ENCODE data around the gene JUND. TPM values are rescaled to one million over a fixed set of nuclear protein-coding genes. Genes with fewer than 3 reads are reported as not detected.
A peak's percentile ranks its signal among the peaks of the same experiment; 100 is the strongest.

The JUND gene
- total and polyA plus RNA-seq, 8 donors, result 86.8 to 181 (median 123) TPM

DNA sequence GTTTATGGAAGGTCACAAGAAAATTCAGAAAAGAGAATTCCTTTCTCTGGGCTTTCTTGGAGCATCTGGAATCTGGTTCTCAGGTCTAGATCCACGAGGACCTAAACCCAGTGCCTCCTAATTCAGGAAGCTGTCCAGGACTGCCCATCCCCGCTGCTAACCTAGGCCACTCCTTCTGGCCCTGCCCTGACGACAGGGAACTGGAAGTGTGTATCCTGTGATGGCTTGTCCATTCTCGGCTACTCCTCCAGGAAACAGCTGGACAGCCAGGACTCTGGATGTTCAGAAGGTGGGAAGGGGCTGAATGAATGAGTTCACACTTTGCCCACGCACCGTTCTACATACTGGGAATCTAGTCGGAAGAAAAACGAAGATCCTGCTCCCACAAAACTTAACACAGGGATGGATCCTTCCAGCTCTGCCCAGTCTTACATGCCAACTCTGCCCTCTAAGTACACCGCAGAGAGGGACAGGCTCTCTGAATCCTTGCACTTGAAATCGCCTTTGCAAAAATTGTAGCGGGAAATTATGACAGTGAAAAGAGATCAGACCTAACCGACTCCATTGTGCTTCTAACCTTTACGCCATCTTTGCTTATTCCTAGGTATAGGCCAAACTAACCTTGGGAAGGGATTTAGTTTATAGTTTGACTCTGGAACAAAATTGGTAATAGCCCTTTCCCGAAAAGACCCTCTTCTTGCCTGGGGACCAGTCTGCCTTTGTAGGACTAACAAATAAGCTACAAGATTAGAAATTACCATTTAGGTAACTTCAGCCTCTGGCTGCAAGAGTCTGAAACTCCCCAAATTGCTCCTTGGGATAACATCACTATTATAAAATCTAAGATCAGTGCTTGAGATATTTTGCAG, 39.7 kb upstream of the JUND start:
- Histone ChIP-seq H3K9me3 (no peaks in the 10 kb centered on the region), H3K4me1 (peaks cover 7 to 43% (median 15%) of the 10 kb centered on the region in 3 donors), H3K27ac (peak overlapping the region in 1 of 4 donors; percentile 57), H3K4me3 (no peak overlapping the region), H3K27me3 (no peaks in the 10 kb centered on the region), H3K36me3 (no peaks in the 10 kb centered on the region)
- TF ChIP-seq, protein P1, sequence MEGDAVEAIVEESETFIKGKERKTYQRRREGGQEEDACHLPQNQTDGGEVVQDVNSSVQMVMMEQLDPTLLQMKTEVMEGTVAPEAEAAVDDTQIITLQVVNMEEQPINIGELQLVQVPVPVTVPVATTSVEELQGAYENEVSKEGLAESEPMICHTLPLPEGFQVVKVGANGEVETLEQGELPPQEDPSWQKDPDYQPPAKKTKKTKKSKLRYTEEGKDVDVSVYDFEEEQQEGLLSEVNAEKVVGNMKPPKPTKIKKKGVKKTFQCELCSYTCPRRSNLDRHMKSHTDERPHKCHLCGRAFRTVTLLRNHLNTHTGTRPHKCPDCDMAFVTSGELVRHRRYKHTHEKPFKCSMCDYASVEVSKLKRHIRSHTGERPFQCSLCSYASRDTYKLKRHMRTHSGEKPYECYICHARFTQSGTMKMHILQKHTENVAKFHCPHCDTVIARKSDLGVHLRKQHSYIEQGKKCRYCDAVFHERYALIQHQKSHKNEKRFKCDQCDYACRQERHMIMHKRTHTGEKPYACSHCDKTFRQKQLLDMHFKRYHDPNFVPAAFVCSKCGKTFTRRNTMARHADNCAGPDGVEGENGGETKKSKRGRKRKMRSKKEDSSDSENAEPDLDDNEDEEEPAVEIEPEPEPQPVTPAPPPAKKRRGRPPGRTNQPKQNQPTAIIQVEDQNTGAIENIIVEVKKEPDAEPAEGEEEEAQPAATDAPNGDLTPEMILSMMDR (IDR thresholded peaks at IDR 0.05), result no peak
- intact Hi-C loops (cut with DNase I), result no loop called here
- ATAC-seq (no peak), DNase-seq (no peak), FAIRE-seq (no peak)
- WGBS, 2 donors, result 76 to 78% methylated on average over 14 of the region's 14 CpGs

DNA sequence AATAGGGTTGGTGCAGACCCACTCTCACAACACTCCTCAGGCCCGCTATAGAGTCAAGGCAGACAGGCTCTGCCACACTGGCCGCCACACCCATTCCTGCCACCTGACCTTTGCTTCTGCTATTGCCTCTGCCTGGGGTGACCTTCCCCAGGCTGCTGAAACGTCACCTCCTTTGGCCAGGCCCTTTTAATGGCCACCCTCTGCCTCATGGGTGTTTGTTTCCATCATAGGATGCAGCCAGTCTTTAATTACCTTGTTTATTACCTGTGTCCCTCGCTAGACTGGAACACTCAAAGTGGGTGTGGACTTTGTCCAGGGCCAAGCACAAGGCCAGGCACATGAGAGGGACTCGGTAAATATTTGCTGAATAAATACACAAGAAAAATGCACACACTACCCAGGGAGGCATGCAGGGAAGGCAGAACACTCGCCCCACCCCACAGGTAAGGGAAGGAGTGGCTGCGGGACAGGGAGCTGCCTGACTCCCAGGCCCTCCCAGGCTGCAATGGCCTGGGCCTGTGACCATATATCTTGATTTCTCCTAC, 38.2 kb upstream of the JUND start:
- TF ChIP-seq, protein P1 (IDR thresholded peaks at IDR 0.05), result no peak
- Histone ChIP-seq H3K4me1 (peaks cover 7 to 43% (median 15%) of the 10 kb centered on the region in 3 donors), H3K27ac (peak overlapping the region in 1 of 4 donors; percentile 57), H3K36me3 (no peaks in the 10 kb centered on the region), H3K9me3 (no peaks in the 10 kb centered on the region), H3K27me3 (no peaks in the 10 kb centered on the region), H3K4me3 (no peak overlapping the region)
- WGBS, 2 donors, result 46 to 54% methylated on average over 7 of the region's 7 CpGs
- intact Hi-C loops (cut with DNase I), result no loop called here
- DNase-seq, result peak in 3 of 6 donors; percentile 33 to 62 (median 47)
- peak in 2 of 4 donors; percentile 16 to 27 for ATAC-seq
- no peak for FAIRE-seq

DNA sequence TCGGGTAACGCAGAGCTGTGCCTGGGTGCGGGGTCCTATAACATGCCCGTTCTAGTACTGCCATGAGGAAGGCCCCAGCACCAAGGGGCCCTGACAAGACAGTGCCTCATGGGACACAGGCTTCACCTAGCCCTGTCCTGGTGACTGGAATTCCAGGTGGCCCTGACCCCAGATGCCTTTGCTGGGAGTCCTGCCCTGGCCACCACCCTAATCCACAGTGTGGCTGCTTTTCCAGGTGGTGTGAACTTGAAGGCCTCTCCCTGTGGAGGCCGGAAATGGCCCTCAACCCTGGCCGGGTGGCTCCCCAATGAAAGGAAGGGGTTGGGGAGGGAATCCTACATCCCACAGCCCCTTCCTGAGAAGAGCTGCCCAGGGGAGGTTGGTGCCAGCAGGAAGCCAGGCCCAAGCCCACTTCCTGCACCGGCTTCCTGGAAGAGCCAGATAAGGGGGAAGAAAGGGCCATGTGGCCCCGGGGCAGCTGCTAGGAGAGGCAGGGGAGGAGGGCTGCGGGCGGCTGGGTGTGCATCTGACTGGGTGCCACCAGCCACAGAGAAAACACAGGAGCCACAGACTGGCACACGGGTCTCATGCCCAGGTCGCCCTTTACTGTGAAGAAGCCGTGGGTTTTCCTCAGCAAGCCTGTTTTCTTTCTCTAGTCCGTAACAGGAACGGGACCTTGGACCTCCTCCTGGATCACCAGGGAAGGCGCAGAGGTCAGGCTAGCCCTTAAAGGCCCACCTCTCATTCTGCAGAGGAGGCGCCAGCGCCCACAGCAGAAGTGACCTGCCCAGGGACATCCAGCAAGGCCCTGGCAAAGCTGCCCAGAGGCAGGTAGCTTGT, 36.8 kb upstream of the JUND start:
- peaks cover 0 to 37% (median 6%) of the 10 kb centered on the region in 3 donors for H3K4me1 ChIP-seq
- no peaks in the 10 kb centered on the region for H3K36me3 ChIP-seq
- WGBS, 2 donors, result 64 to 70% methylated on average over 18 of the region's 18 CpGs
- no peak overlapping the region for H3K4me3 ChIP-seq
- H3K9me3 ChIP-seq, result no peaks in the 10 kb centered on the region
- ATAC-seq, result peak in 1 of 4 donors; percentile 4
- peak overlapping the region in 2 of 4 donors; percentile 56 to 62 for H3K27ac ChIP-seq
- H3K27me3 ChIP-seq, result no peaks in the 10 kb centered on the region
- no peak for DNase-seq
- TF ChIP-seq, protein P1 (IDR thresholded peaks at IDR 0.05), result no peak
- no peak for FAIRE-seq
- intact Hi-C loops (cut with DNase I), result no loop called here

DNA sequence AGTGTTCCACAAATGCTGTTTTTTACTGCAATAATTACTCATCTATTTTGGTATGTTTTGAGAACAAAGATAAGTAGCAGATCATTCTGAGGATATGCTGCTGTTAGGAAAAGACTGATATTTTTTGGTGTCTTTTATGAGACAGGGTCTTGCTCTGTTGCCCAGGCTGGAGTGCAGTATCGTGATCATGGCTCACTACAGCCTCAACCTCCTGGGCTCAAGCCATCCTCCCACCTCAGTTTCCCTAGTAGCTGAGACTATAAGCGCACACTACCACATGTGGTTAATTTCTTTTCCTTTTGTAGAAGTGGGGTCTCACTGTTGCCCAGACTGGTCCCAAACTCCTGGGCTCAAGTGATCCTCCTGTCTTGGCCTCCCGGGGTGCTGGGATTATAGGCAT, 32.0 kb upstream of the JUND start:
- intact Hi-C loops (cut with DNase I), result no loop called here
- no peak for FAIRE-seq
- 95 to 97% methylated on average over 3 of the region's 3 CpGs for WGBS, 2 donors
- Histone ChIP-seq H3K9me3 (no peaks in the 10 kb centered on the region), H3K4me1 (peaks cover 0 to 3% (median 0%) of the 10 kb centered on the region in 3 donors), H3K4me3 (no peak overlapping the region), H3K27me3 (no peaks in the 10 kb centered on the region), H3K36me3 (peaks cover 0 to 9% (median 0%) of the 10 kb centered on the region in 3 donors), H3K27ac (no peak overlapping the region)
- TF ChIP-seq, protein P1 (IDR thresholded peaks at IDR 0.05), result no peak
- no peak for DNase-seq
- no peak for ATAC-seq
